ENCODE measurements around the gene APBB2.
A peak's percentile ranks its signal among the peaks of the same experiment; 100 is the strongest.
"Not testable (repeated sequence)": the region's sequence is repeated elsewhere in the genome, so short reads cannot be mapped to it uniquely, and the experiment has no call there.

Gene APBB2

GRCh38 chr4:41057467-41057866, 156.9 kb downstream of the APBB2 start:
- Histone ChIP-seq H3K27ac (no peak overlapping the region), H3K9ac (ENCODE audit: insufficient read length) (no peak overlapping the region), H3K4me3 (no peak overlapping the region), H3K36me3 (ENCODE audit: insufficient read depth, low read length) (no peaks in the 10 kb centered on the region), H3K9me3 (ENCODE audit: low read depth, low read length) (no peaks in the 10 kb centered on the region)
- no peak for TF ChIP-seq FOXP2 (optimal IDR thresholded peaks at IDR 0.05; ENCODE audit: control extremely low read depth, extremely low read length, insufficient read depth)
- TF ChIP-seq EZH2 (IDR thresholded peaks at IDR 0.05) = no peak
- no peak for TF ChIP-seq POLR2AphosphoS5 (IDR thresholded peaks at IDR 0.05; ENCODE audit: borderline replicate concordance, low read depth, low read length)
- no peak for DNase-seq (ENCODE audit: low read depth, low spot score)

GRCh38 chr4:41052287-41052686, 162.1 kb downstream of the APBB2 start:
- no peak overlapping the region for H3K9ac ChIP-seq (ENCODE audit: insufficient read length)
- H3K4me3 ChIP-seq = no peak overlapping the region
- H3K9me3 ChIP-seq (ENCODE audit: low read depth, low read length) = no peaks in the 10 kb centered on the region
- no peaks in the 10 kb centered on the region for H3K36me3 ChIP-seq (ENCODE audit: insufficient read depth, low read length)
- DNase-seq (ENCODE audit: low read depth, low spot score) = no peak
- TF ChIP-seq POLR2AphosphoS5 (IDR thresholded peaks at IDR 0.05; ENCODE audit: borderline replicate concordance, low read depth, low read length) = no peak
- TF ChIP-seq FOXP2 (optimal IDR thresholded peaks at IDR 0.05; ENCODE audit: control extremely low read depth, extremely low read length, insufficient read depth) = no peak
- TF ChIP-seq EZH2 (IDR thresholded peaks at IDR 0.05) = no peak
- H3K27ac ChIP-seq = no peak overlapping the region

- no peaks in the 10 kb centered on the region for H3K36me3 ChIP-seq (ENCODE audit: insufficient read depth, low read length)
- H3K27ac ChIP-seq = no peak overlapping the region
- H3K4me3 ChIP-seq = no peak overlapping the region
- TF ChIP-seq EZH2 (IDR thresholded peaks at IDR 0.05) (no peak), POLR2AphosphoS5 (IDR thresholded peaks at IDR 0.05; ENCODE audit: borderline replicate concordance, low read depth, low read length) (no peak), FOXP2 (optimal IDR thresholded peaks at IDR 0.05; ENCODE audit: control extremely low read depth, extremely low read length, insufficient read depth) (no peak)
- H3K9me3 ChIP-seq (ENCODE audit: low read depth, low read length) = no peaks in the 10 kb centered on the region
- DNase-seq (ENCODE audit: low read depth, low spot score) = no peak
- no peak overlapping the region for H3K9ac ChIP-seq (ENCODE audit: insufficient read length)
Measured at GRCh38 chr4:41050880-41051775, 163.2 kb downstream of the APBB2 start.

- no peak for DNase-seq (ENCODE audit: low read depth, low spot score)
- Histone ChIP-seq H3K27ac (no peak overlapping the region), H3K9me3 (ENCODE audit: low read depth, low read length) (no peaks in the 10 kb centered on the region), H3K36me3 (ENCODE audit: insufficient read depth, low read length) (no peaks in the 10 kb centered on the region), H3K4me3 (no peak overlapping the region), H3K9ac (ENCODE audit: insufficient read length) (no peak overlapping the region)
- TF ChIP-seq POLR2AphosphoS5 (IDR thresholded peaks at IDR 0.05; ENCODE audit: borderline replicate concordance, low read depth, low read length) (no peak), FOXP2 (optimal IDR thresholded peaks at IDR 0.05; ENCODE audit: control extremely low read depth, extremely low read length, insufficient read depth) (no peak), EZH2 (IDR thresholded peaks at IDR 0.05) (no peak)
Measured at GRCh38 chr4:41050116-41050515, 164.2 kb downstream of the APBB2 start.

- DNase-seq (ENCODE audit: low read depth, low spot score); H3K36me3 ChIP-seq (ENCODE audit: insufficient read depth, low read length); H3K9ac ChIP-seq (ENCODE audit: insufficient read length); H3K4me3 ChIP-seq; H3K9me3 ChIP-seq (ENCODE audit: low read depth, low read length); H3K27ac ChIP-seq: not testable (repeated sequence)
Measured at GRCh38 chr4:41049176-41049575, 165.2 kb downstream of the APBB2 start.

GRCh38 chr4:41044791-41045190, 169.6 kb downstream of the APBB2 start:
- Histone ChIP-seq H3K9ac (ENCODE audit: insufficient read length) (no peak overlapping the region), H3K27ac (no peak overlapping the region), H3K36me3 (ENCODE audit: insufficient read depth, low read length) (no peaks in the 10 kb centered on the region), H3K4me3 (no peak overlapping the region), H3K9me3 (ENCODE audit: low read depth, low read length) (no peaks in the 10 kb centered on the region; the same call in 1 of the 2 replicates)
- no peak for TF ChIP-seq EZH2 (IDR thresholded peaks at IDR 0.05)
- no peak for TF ChIP-seq POLR2AphosphoS5 (IDR thresholded peaks at IDR 0.05; ENCODE audit: borderline replicate concordance, low read depth, low read length)
- no peak for TF ChIP-seq FOXP2 (optimal IDR thresholded peaks at IDR 0.05; ENCODE audit: control extremely low read depth, extremely low read length, insufficient read depth)
- no peak for DNase-seq (ENCODE audit: low read depth, low spot score)

- TF ChIP-seq POLR2AphosphoS5 (IDR thresholded peaks at IDR 0.05; ENCODE audit: borderline replicate concordance, low read depth, low read length) (no peak), FOXP2 (optimal IDR thresholded peaks at IDR 0.05; ENCODE audit: control extremely low read depth, extremely low read length, insufficient read depth) (no peak), EZH2 (IDR thresholded peaks at IDR 0.05) (no peak)
Measured at GRCh38 chr4:41044165-41044564, 170.2 kb downstream of the APBB2 start.

GRCh38 chr4:41043465-41043864, 170.9 kb downstream of the APBB2 start:
- H3K4me3 ChIP-seq = no peak overlapping the region
- H3K9me3 ChIP-seq (ENCODE audit: low read depth, low read length) = no peaks in the 10 kb centered on the region; the same call in 1 of the 2 replicates
- no peak for TF ChIP-seq EZH2 (IDR thresholded peaks at IDR 0.05)
- TF ChIP-seq FOXP2 (optimal IDR thresholded peaks at IDR 0.05; ENCODE audit: control extremely low read depth, extremely low read length, insufficient read depth) = no peak
- no peak for TF ChIP-seq POLR2AphosphoS5 (IDR thresholded peaks at IDR 0.05; ENCODE audit: borderline replicate concordance, low read depth, low read length)
- H3K36me3 ChIP-seq (ENCODE audit: insufficient read depth, low read length) = no peaks in the 10 kb centered on the region
- no peak overlapping the region for H3K9ac ChIP-seq (ENCODE audit: insufficient read length)
- no peak for DNase-seq (ENCODE audit: low read depth, low spot score)
- H3K27ac ChIP-seq = peak overlapping the region; percentile 27; the same call in 1 of the 2 replicates

More at GRCh38 chr4:41044165-41044564, 170.2 kb downstream of the APBB2 start:
- H3K9ac ChIP-seq (ENCODE audit: insufficient read length) = no peak overlapping the region
- no peaks in the 10 kb centered on the region for H3K36me3 ChIP-seq (ENCODE audit: insufficient read depth, low read length)
- no peaks in the 10 kb centered on the region; the same call in 1 of the 2 replicates for H3K9me3 ChIP-seq (ENCODE audit: low read depth, low read length)
- H3K27ac ChIP-seq = no peak overlapping the region
- DNase-seq (ENCODE audit: low read depth, low spot score) = no peak
- no peak overlapping the region for H3K4me3 ChIP-seq
